RWPE2 (cell line): Measurements from ENCODE around the gene BSG.

Experiments used
- ATAC-seq: fragments of 200-7000 bp; cut with Tn5 transposase; 3 replicates; pipeline ENCODE4 v1.9.1; 2021; ENCODE audit warnings: low read depth
- DNase-seq: peaks from one replicate; pipeline ENCODE4 v3.0.0-alpha.2; 2020; ENCODE audit warnings: low spot score
- H3K27ac ChIP-seq: fragments of 450-650 bp; 2 replicates; pipeline ENCODE4 v1.5.1; 2017; ENCODE audit warnings: mild to moderate bottlenecking; ENCODE audit not compliant: poor library complexity, severe bottlenecking
- H3K27me3 ChIP-seq: fragments of 250-450 bp; sonication (Bioruptor Pico); 2 replicates; pipeline ENCODE4 v1.5.1; 2021; ENCODE audit warnings: mild to moderate bottlenecking, moderate library complexity; ENCODE audit not compliant: insufficient read depth, poor library complexity, severe bottlenecking
- H3K36me3 ChIP-seq: fragments of 250-450 bp; sonication (Bioruptor Pico); 2 replicates; pipeline ENCODE4 v1.5.1; 2020; ENCODE audit warnings: low read depth, mild to moderate bottlenecking, moderate library complexity
- H3K4me1 ChIP-seq: fragments of 250-450 bp; sonication (Bioruptor Pico); 2 replicates; pipeline ENCODE4 v1.5.1; 2021; ENCODE audit warnings: mild to moderate bottlenecking, moderate library complexity; ENCODE audit not compliant: insufficient read depth, poor library complexity, severe bottlenecking
- H3K4me3 ChIP-seq: fragments of 250-450 bp; sonication (Bioruptor Pico); 2 replicates; pipeline ENCODE4 v1.5.1; 2021; ENCODE audit warnings: mild to moderate bottlenecking, moderate library complexity; ENCODE audit not compliant: severe bottlenecking
- H3K9me3 ChIP-seq: fragments of 250-450 bp; sonication (Bioruptor Pico); 2 replicates; pipeline ENCODE4 v1.5.1; 2021; ENCODE audit warnings: mild to moderate bottlenecking, moderate library complexity; ENCODE audit not compliant: severe bottlenecking
- CTCF ChIP-seq: fragments of 450-650 bp; IDR thresholded peaks from one replicate; pipeline ENCODE4 v1.5.1; 2017; ENCODE audit warnings: mild to moderate bottlenecking, moderate library complexity; ENCODE audit not compliant: poor library complexity, severe bottlenecking

Gene BSG

DNA sequence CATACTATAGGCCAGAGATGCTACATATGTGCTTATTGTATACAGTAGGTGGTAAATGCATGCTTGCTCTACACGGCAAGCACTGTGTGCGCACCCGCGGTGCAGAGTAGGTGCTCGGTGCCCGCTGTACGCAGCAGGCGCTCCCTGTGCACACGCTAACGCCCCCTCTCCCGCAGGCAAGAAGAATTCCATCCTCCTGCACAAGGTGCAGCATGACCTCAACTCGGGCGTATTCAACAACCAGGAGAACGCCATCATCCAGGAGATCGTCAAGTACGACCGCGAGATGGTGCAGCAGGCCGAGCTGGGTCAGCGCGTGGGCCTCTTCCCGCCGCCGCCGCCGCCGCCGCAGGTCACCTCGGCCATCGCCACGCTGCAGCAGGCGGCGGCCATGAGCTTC is 43.2 kb downstream of the BSG start:
- Histone ChIP-seq H3K27me3 (no peaks in the 10 kb centered on the region), H3K9me3 (no peaks in the 10 kb centered on the region), H3K27ac (no peak overlapping the region), H3K36me3 (peaks cover 4% of the 10 kb centered on the region), H3K4me3 (no peak overlapping the region), H3K4me1 (no peaks in the 10 kb centered on the region)
- ATAC-seq (0 out of 3 replicates have a peak, but pooled peaks have one; percentile 33), DNase-seq (no peak)
- no peak for TF ChIP-seq CTCF

GRCh38 chr19:616062-616700 is 43.8 kb downstream of the BSG start:
- no peak overlapping the region for H3K4me3 ChIP-seq
- no peaks in the 10 kb centered on the region for H3K9me3 ChIP-seq
- no peaks in the 10 kb centered on the region for H3K27me3 ChIP-seq
- ATAC-seq (no peak), DNase-seq (no peak)
- no peak for TF ChIP-seq CTCF
- no peak overlapping the region for H3K27ac ChIP-seq
- H3K36me3 ChIP-seq = peaks cover 4% of the 10 kb centered on the region
- no peaks in the 10 kb centered on the region for H3K4me1 ChIP-seq

DNA sequence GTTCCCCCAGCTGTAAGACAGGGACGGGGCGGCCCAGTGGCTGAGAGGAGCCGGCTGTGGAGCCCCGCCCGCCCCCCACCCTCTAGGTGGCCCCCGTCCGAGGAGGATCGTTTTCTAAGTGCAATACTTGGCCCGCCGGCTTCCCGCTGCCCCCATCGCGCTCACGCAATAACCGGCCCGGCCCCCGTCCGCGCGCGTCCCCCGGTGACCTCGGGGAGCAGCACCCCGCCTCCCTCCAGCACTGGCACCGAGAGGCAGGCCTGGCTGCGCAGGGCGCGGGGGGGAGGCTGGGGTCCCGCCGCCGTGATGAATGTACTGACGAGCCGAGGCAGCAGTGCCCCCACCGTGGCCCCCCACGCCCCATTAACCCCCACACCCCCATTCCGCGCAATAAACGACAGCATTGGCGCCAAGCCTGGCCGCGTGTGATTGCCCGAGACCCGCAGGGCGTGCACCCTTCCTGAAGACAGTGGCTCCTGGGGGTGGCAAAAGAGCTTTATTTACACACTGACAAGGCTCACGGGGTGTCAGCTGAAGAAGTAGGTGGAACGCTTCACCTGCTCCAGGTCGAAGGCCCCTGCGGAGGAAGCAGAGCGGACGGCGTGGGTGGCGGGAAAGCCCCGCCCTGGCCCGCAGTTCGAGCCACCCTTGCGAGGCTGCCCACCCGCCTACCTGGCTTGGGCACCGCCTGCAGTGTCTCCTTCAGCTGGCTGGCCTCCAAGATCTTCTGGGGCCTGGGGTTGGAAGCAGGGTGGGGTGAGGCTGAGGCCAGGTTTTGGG is 44.5 kb downstream of the BSG start:
- Histone ChIP-seq H3K27me3 (no peaks in the 10 kb centered on the region), H3K27ac (no peak overlapping the region), H3K36me3 (peaks cover 4% of the 10 kb centered on the region), H3K4me3 (no peak overlapping the region), H3K9me3 (no peaks in the 10 kb centered on the region), H3K4me1 (no peaks in the 10 kb centered on the region)
- DNase-seq (no peak), ATAC-seq (no peak)
- TF ChIP-seq CTCF = no peak

GRCh38 chr19:617551-618246 is 45.3 kb downstream of the BSG start:
- Histone ChIP-seq H3K4me1 (no peaks in the 10 kb centered on the region), H3K9me3 (no peaks in the 10 kb centered on the region), H3K4me3 (no peak overlapping the region), H3K27ac (no peak overlapping the region), H3K36me3 (peaks cover 4% of the 10 kb centered on the region), H3K27me3 (no peaks in the 10 kb centered on the region)
- ATAC-seq = no peak
- TF ChIP-seq CTCF = no peak
- no peak for DNase-seq

DNA sequence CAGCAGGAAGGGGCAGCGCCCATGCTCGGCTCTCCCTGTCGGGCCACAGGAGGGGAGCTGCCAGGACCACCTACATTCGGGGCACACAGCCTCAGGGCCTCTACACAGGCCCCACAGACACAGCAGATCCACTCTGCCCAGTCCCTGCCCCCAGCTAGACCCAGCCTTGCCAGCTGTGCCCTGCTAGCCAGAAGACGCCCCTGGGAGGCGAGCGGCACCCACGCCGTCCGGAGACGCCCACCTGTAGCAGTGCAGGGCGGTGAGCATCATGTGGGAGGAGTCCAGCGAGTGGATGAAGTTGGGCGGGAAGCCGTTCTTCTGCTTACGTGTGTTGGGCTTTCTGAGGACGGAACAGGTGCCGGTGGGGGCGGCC is 45.8 kb downstream of the BSG start:
- peaks cover 4% of the 10 kb centered on the region for H3K36me3 ChIP-seq
- H3K27ac ChIP-seq = no peak overlapping the region

More for the DNA sequence above, 45.8 kb downstream of the BSG start:
- Histone ChIP-seq H3K9me3 (no peaks in the 10 kb centered on the region), H3K4me1 (no peaks in the 10 kb centered on the region), H3K27me3 (no peaks in the 10 kb centered on the region), H3K4me3 (no peak overlapping the region)
- TF ChIP-seq CTCF = no peak
- DNase-seq = no peak
- ATAC-seq = no peak
